ENCODE data around the gene TMEM119. TPM values are rescaled to one million over a fixed set of nuclear protein-coding genes. Genes with fewer than 3 reads are reported as not detected.

The TMEM119 gene
- total and polyA plus RNA-seq, 2 experiments from 2014 or later: 55.5 to 93.2 TPM

DNA sequence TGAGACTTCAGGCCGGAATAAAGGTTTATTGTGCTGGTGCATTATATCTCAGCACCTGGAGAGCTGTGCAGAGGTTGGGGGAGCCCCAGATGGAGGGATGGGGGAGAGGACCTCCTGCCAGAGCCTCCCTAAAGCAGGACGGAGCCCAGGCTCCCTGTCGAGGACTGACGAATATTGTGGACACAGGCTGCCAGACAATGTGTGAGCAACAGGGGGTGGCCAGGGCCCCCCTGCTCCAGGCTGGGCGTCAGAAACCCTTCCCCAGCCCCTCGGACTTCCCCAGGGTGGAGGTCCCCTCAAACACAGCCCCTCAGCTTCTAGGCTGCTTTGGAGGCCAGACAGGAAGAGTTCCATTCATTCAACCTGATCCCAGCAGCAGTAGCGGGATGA, 8.0 kb downstream of the TMEM119 start:
- Histone ChIP-seq H3K36me3 (ENCODE audit: low read depth) (no peaks in the 10 kb centered on the region), H3K4me1 (ENCODE audit: insufficient read depth) (peaks cover 10% of the 10 kb centered on the region), H3K27me3 (replicated peaks; ENCODE audit: insufficient read depth) (no peaks in the 10 kb centered on the region), H3K27ac (no peak overlapping the region), H3K9me3 (ENCODE audit: low read depth) (no peaks in the 10 kb centered on the region), H2AFZ (no peak overlapping the region), H3K9me2 (ENCODE audit: insufficient read depth) (no peaks in the 10 kb centered on the region), H3K4me3 (no peak overlapping the region), H3K4me2 (ENCODE audit: unreplicated experiment) (no peak overlapping the region), H3K9ac (no peak overlapping the region), H3K79me2 (ENCODE audit: insufficient read depth) (peaks cover 10% of the 10 kb centered on the region; the same call in 1 of the 2 replicates), H3F3A (ENCODE audit: insufficient read depth) (no peaks in the 10 kb centered on the region), H4K20me1 (ENCODE audit: insufficient read depth) (no peaks in the 10 kb centered on the region)
- WGBS, 2 experiments (ENCODE audit: low coverage in 1 of 2, low lambda C conversion rate in 2 of 2, missing lambda C conversion rate in 2 of 2): 67 to 78% methylated on average over 7 of the region's 7 CpGs
- no peak for DNase-seq
- TF ChIP-seq EZH2 (IDR thresholded peaks at IDR 0.05; ENCODE audit: insufficient read depth, poor library complexity, severe bottlenecking) (no peak), EZH2phosphoT487 (IDR thresholded peaks at IDR 0.05; ENCODE audit: insufficient read depth, low read depth) (no peak)
- in situ Hi-C loops (cut with MboI): no loop called here

DNA sequence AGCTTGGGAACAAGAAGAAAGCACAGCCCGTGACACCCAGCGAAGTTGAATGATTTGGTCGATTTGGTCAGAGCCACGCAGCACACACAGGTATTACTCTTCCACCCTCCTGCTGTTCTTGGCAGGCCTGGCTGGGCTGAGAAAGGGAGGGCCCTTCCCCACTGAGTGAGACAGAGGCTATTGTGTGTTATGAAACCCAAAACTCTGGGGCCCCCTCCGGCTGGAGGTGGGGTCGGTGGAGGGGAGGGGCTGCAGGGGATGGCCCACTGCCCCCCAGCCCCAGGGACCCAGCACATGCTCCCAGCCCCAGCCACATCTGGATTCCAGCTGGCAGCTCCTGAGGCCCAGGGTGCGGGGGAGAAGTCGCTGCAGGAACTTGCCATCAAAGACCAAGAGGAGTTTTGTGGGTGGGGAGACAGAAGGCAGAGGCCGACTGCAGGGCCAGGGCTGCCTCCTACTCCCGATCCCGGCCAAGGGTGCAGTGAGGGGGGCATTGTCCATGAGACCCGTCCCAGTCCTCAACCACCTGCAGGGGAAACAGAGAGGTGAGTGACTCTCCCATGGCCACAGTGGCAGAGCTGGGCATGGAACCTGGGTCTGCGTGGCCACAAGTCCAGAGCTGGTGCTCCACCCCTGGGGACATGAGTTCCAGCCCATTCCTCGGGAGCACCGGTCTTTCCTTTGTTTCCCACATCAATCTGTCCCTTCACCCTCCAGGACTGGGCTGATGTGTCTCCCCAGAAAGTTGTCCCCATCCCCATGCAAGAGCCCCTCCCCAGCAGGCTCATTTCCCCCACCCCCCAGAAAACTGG, 8.7 kb downstream of the TMEM119 start:
- no peak overlapping the region for H3K9ac ChIP-seq
- no peaks in the 10 kb centered on the region for H3K9me2 ChIP-seq (ENCODE audit: insufficient read depth)
- 0 out of 2 replicates have a peak overlapping the region, but pooled peaks have one; percentile 33 for H2AFZ ChIP-seq
- no peaks in the 10 kb centered on the region for H3F3A ChIP-seq (ENCODE audit: insufficient read depth)
- H3K4me3 ChIP-seq: no peak overlapping the region
- H3K79me2 ChIP-seq (ENCODE audit: insufficient read depth): 0 out of 2 replicates have a peak, but pooled peaks cover 6% of the 10 kb centered on the region
- peaks cover 10% of the 10 kb centered on the region for H3K4me1 ChIP-seq (ENCODE audit: insufficient read depth)
- H3K4me2 ChIP-seq (ENCODE audit: unreplicated experiment): peak overlapping the region; percentile 45
- H4K20me1 ChIP-seq (ENCODE audit: insufficient read depth): no peaks in the 10 kb centered on the region
- no peaks in the 10 kb centered on the region for H3K36me3 ChIP-seq (ENCODE audit: low read depth)
- H3K27ac ChIP-seq: no peak overlapping the region
- peak; percentile 67 for DNase-seq
- WGBS, 2 experiments (ENCODE audit: low coverage in 1 of 2, low lambda C conversion rate in 2 of 2, missing lambda C conversion rate in 2 of 2): 9 to 11% methylated on average over 12 to 15 of the region's 15 CpGs
- no peaks in the 10 kb centered on the region for H3K9me3 ChIP-seq (ENCODE audit: low read depth)
- in situ Hi-C loops (cut with MboI): no loop called here
- TF ChIP-seq EZH2 (IDR thresholded peaks at IDR 0.05; ENCODE audit: insufficient read depth, poor library complexity, severe bottlenecking) (no peak), EZH2phosphoT487 (IDR thresholded peaks at IDR 0.05; ENCODE audit: insufficient read depth, low read depth) (no peak)
- H3K27me3 ChIP-seq (replicated peaks; ENCODE audit: insufficient read depth): no peaks in the 10 kb centered on the region

DNA sequence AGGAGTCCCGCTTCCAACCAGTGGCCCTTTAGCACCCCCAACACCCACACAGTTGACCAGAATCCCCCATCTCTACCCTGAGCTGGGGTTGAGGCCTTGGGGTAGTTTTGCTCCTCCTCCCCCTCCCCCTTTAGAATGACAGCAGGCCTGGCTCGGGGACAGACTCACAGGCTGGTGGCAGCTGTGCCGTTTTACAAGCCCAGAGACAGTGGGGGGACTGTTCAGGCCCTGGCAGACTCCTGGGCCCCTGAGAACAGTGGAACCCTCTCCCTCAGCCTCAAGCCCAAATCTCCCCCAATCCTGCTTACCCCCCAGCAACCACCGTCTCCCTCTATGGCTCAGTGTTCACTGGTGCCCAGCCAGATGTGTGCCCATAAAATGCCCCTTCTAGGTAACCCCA, 10.1 kb downstream of the TMEM119 start:
- H3K27ac ChIP-seq: no peak overlapping the region
- no peaks in the 10 kb centered on the region for H3F3A ChIP-seq (ENCODE audit: insufficient read depth)
- in situ Hi-C loops (cut with MboI): no loop called here
- H3K4me1 ChIP-seq (ENCODE audit: insufficient read depth): peaks cover 10% of the 10 kb centered on the region
- H3K4me3 ChIP-seq: no peak overlapping the region
- H3K36me3 ChIP-seq (ENCODE audit: low read depth): no peaks in the 10 kb centered on the region
- H3K27me3 ChIP-seq (replicated peaks; ENCODE audit: insufficient read depth): no peaks in the 10 kb centered on the region
- H3K9me2 ChIP-seq (ENCODE audit: insufficient read depth): no peaks in the 10 kb centered on the region
- DNase-seq: no peak
- H3K9ac ChIP-seq: no peak overlapping the region
- no peaks in the 10 kb centered on the region for H3K79me2 ChIP-seq (ENCODE audit: insufficient read depth)
- no peaks in the 10 kb centered on the region for H3K9me3 ChIP-seq (ENCODE audit: low read depth)
- TF ChIP-seq EZH2 (IDR thresholded peaks at IDR 0.05; ENCODE audit: insufficient read depth, poor library complexity, severe bottlenecking) (no peak), EZH2phosphoT487 (IDR thresholded peaks at IDR 0.05; ENCODE audit: insufficient read depth, low read depth) (no peak)
- H2AFZ ChIP-seq: no peak overlapping the region
- H4K20me1 ChIP-seq (ENCODE audit: insufficient read depth): no peaks in the 10 kb centered on the region
- no peak overlapping the region for H3K4me2 ChIP-seq (ENCODE audit: unreplicated experiment)
- 73 to 81% methylated on average over 4 of the region's 4 CpGs for WGBS, 2 experiments (ENCODE audit: low coverage in 1 of 2, low lambda C conversion rate in 2 of 2, missing lambda C conversion rate in 2 of 2)

DNA sequence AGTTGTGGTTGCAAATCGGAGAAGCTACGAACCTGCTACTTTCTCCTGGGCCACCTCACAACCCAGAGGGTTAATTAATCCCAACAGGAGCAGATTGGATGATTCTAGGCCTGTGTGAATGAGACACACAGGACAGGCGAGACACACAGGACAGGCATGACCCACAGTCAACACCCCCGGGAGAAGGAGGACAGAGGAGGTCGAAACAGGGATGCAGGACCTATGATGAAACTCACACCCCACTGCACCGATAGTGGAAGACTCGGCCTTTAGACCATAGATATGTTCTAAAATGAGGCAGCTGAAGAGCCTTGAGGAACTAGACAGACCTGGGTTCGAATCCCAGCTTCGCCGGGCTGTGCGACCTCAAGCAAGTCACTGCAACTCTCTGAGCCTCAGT, 11.6 kb downstream of the TMEM119 start:
- H3K9me2 ChIP-seq (ENCODE audit: insufficient read depth): no peaks in the 10 kb centered on the region
- no peak overlapping the region for H3K27ac ChIP-seq
- no peaks in the 10 kb centered on the region for H3K36me3 ChIP-seq (ENCODE audit: low read depth)
- H4K20me1 ChIP-seq (ENCODE audit: insufficient read depth): no peaks in the 10 kb centered on the region
- no peaks in the 10 kb centered on the region for H3K9me3 ChIP-seq (ENCODE audit: low read depth)
- H3K4me2 ChIP-seq (ENCODE audit: unreplicated experiment): no peak overlapping the region
- H3F3A ChIP-seq (ENCODE audit: insufficient read depth): no peaks in the 10 kb centered on the region
- H3K9ac ChIP-seq: no peak overlapping the region
- no peak overlapping the region for H3K4me3 ChIP-seq
- in situ Hi-C loops (cut with MboI): no loop called here
- TF ChIP-seq EZH2phosphoT487 (IDR thresholded peaks at IDR 0.05; ENCODE audit: insufficient read depth, low read depth) (no peak), EZH2 (IDR thresholded peaks at IDR 0.05; ENCODE audit: insufficient read depth, poor library complexity, severe bottlenecking) (no peak)
- no peaks in the 10 kb centered on the region for H3K79me2 ChIP-seq (ENCODE audit: insufficient read depth)
- no peak for DNase-seq
- H2AFZ ChIP-seq: no peak overlapping the region
- no peaks in the 10 kb centered on the region for H3K27me3 ChIP-seq (replicated peaks; ENCODE audit: insufficient read depth)
- H3K4me1 ChIP-seq (ENCODE audit: insufficient read depth): peaks cover 10% of the 10 kb centered on the region
- 88 to 89% methylated on average over 11 of the region's 11 CpGs for WGBS, 2 experiments (ENCODE audit: low coverage in 1 of 2, low lambda C conversion rate in 2 of 2, missing lambda C conversion rate in 2 of 2)

Measured in GM23248 (cell line).